Stimulated activated naive CD8-positive, alpha-beta T cell treated with anti-CD3 and anti-CD28 coated beads, Interleukin-15, amount 100 ng/mL, for 72 hours (primary cell): Measurements from ENCODE around the gene MYT1.

Source experiments
- ATAC-seq: fragments of 150-1000 bp; cut with Tn5 transposase; 2 replicates; pipeline ENCODE4 v1.10.0; 2021; ENCODE audit warnings: mild to moderate bottlenecking, moderate library complexity
- DNase-seq, 2 donors: peaks; one replicate each; pipeline ENCODE4 v3.0.0; 2021 to 2022
- H3K27ac Mint-ChIP-seq, 2 donors: one replicate each; pipeline ENCODE4 v1.8.0; 2022; ENCODE audit warnings: mild to moderate bottlenecking in 2 of 2, mixed read lengths in 2 of 2, moderate library complexity in 2 of 2
- H3K27me3 Mint-ChIP-seq: one replicate; pipeline ENCODE4 v1.8.0; 2022; ENCODE audit warnings: mixed read lengths
- H3K4me1 Mint-ChIP-seq: one replicate; pipeline ENCODE4 v1.8.0; 2022; ENCODE audit warnings: mild to moderate bottlenecking, mixed read lengths
- H3K4me3 Mint-ChIP-seq, 2 donors: one replicate each; pipeline ENCODE4 v1.8.0; 2022; ENCODE audit warnings: mild to moderate bottlenecking in 2 of 2, mixed read lengths in 2 of 2, moderate library complexity in 1 of 2
- H3K9me3 Mint-ChIP-seq, 2 donors: one replicate each; pipeline ENCODE4 v1.8.0; 2022; ENCODE audit warnings: mixed read lengths in 2 of 2

Gene MYT1

DNA sequence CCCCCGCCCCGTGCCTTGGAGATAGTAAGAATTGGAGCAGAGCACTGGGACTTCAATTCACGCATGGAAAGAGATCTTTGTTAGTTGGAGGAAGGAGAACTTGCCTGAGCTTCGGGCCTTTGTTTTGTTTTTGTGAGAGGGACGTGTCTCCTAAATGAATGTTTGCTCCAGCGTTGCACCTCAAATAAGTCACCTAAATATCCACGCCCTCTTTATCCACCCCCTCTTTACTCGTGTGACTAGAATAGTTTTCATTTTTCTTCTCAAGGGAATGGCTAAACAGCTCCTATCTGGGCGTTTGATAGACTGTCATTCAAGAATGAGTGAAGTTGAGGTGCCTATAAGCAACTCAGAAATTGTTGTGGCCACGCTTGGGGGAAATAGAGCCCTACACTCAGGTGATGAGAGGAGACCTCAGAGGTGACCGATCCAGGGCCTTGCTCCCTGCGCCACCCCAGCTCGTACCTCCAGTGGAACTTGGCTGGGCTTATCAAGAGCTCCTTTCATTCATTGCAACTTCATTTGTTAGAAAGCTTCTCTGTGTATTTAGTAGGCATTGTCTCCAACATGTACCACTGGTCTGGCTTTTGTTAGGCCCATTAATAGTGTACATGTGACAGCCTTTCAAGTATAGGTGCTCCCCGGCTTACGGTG is 92.2 kb downstream of the MYT1 start:
- no peak for ATAC-seq
- H3K27ac Mint-ChIP-seq, result peak overlapping the region; percentile 96 to 98
- H3K4me1 Mint-ChIP-seq, result peaks cover 64% of the 10 kb centered on the region
- H3K4me3 Mint-ChIP-seq, result peak overlapping the region; percentile 93 to 98
- no peak for DNase-seq
- peaks cover 16% of the 10 kb centered on the region for H3K27me3 Mint-ChIP-seq
- no peaks in the 10 kb centered on the region for H3K9me3 Mint-ChIP-seq

GRCh38 chr20:64257107-64257757 is 93.0 kb downstream of the MYT1 start:
- Mint-ChIP-seq H3K27me3 (peaks cover 12% of the 10 kb centered on the region), H3K4me3 (peak overlapping the region; percentile 93 to 98), H3K4me1 (peaks cover 68% of the 10 kb centered on the region), H3K27ac (no peak overlapping the region), H3K9me3 (no peaks in the 10 kb centered on the region)
- no peak for ATAC-seq
- DNase-seq, result no peak

DNA sequence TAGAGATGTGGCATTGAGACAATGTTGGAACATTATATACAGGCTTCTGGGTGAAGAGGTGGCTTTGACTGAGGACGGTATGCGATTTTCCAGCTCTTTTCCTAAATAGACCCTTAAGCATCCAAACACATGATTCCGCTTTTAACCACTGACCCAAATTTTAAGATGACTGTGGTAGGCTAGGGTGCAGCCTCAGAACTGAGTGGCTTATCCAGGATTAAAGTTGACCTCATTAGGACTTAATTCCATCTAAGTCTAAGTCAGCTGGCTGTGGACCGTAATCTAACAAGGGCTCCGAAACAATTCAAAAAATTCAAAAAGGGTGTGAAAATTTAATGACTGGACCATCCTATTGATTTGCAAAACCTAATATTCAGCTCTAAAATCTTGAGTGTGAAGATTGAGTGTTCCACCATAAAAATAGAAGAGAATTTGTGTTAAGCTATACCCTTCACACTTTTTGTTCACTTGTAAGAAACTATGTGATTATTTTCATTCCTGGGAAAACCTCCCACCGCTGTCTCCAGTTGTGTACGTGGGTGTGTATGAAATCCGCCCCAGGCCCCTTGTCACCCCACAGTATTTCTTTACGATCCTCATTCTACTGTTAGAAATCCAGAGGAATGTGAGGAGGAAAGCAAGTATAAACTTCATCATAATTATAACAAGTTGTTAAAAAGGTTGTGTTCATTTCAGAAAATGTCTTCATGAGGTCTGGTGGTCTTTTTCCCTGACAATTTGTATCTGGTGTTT is 94.0 kb downstream of the MYT1 start:
- Mint-ChIP-seq H3K4me3 (peak overlapping the region; percentile 16 to 46), H3K27ac (peak overlapping the region in 1 of 2 donors; percentile 48), H3K9me3 (no peaks in the 10 kb centered on the region), H3K27me3 (peaks cover 1% of the 10 kb centered on the region), H3K4me1 (peaks cover 78% of the 10 kb centered on the region)
- DNase-seq (no peak), ATAC-seq (no peak)

DNA sequence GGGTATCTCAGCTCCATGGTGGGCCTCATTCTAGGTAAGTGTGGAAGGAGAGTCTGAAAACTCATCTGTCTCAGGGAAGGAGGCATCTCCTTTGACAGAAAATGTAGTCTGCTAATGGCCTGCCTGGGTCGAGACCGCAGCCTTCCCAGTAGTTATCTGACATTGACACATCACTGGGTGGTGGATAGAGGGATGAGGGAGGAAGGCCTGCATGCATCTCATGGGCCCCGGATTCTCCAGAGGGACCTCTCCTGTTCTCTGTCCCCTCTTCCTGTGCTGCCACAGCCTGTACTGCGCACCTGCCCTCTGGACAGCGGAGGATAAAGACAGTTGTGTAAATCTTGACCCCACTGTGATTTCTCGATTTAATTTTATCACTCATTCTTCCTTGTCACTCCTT is 96.0 kb downstream of the MYT1 start:
- peak overlapping the region in 1 of 2 donors; percentile 62 for H3K27ac Mint-ChIP-seq
- H3K4me1 Mint-ChIP-seq, result peaks cover 75% of the 10 kb centered on the region
- H3K9me3 Mint-ChIP-seq, result no peaks in the 10 kb centered on the region
- H3K27me3 Mint-ChIP-seq, result no peaks in the 10 kb centered on the region
- no peak for DNase-seq
- no peak for ATAC-seq
- H3K4me3 Mint-ChIP-seq, result no peak overlapping the region

- ATAC-seq (no peak), DNase-seq (no peak)
- Mint-ChIP-seq H3K27ac (no peak overlapping the region), H3K9me3 (no peaks in the 10 kb centered on the region), H3K27me3 (no peaks in the 10 kb centered on the region), H3K4me1 (peaks cover 73% of the 10 kb centered on the region), H3K4me3 (peak overlapping the region; percentile 0 to 41)
Observed at GRCh38 chr20:64261138-64261537, 96.9 kb downstream of the MYT1 start.

GRCh38 chr20:64264091-64264490 is 99.8 kb downstream of the MYT1 start:
- Mint-ChIP-seq H3K9me3 (no peaks in the 10 kb centered on the region), H3K27me3 (no peaks in the 10 kb centered on the region), H3K4me1 (peaks cover 44% of the 10 kb centered on the region), H3K4me3 (no peak overlapping the region), H3K27ac (no peak overlapping the region)
- no peak for ATAC-seq
- DNase-seq, result no peak

GRCh38 chr20:64265201-64265600 is 100.9 kb downstream of the MYT1 start:
- ATAC-seq (no peak), DNase-seq (no peak)
- no peak overlapping the region for H3K27ac Mint-ChIP-seq
- no peaks in the 10 kb centered on the region for H3K27me3 Mint-ChIP-seq
- H3K4me1 Mint-ChIP-seq, result peaks cover 37% of the 10 kb centered on the region
- H3K4me3 Mint-ChIP-seq, result no peak overlapping the region
- H3K9me3 Mint-ChIP-seq, result no peaks in the 10 kb centered on the region

DNA sequence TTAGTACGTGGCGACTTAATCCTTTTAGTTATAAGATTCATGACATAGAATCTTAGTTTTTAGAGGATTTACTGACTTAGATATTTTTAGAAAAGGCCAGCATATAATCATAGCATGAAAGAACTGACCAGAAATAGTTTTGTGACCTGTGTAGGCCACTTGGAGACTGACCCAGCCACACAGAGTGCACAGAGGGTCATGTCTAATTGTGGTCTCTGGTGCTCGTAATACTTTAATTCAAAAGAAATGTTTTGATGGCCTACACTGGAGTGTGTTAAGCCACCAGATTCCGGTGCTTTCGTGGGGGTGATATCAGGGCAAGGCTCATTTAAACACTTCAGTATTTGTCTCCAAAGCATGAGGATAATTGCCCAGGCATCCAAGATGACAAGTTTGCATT is 102.7 kb downstream of the MYT1 start:
- Mint-ChIP-seq H3K4me1 (peaks cover 22% of the 10 kb centered on the region), H3K27ac (no peak overlapping the region), H3K27me3 (no peaks in the 10 kb centered on the region), H3K9me3 (no peaks in the 10 kb centered on the region), H3K4me3 (no peak overlapping the region)
- DNase-seq (no peak), ATAC-seq (no peak)

GRCh38 chr20:64268174-64268573 is 103.9 kb downstream of the MYT1 start:
- peaks cover 12% of the 10 kb centered on the region for H3K4me1 Mint-ChIP-seq
- H3K27ac Mint-ChIP-seq, result no peak overlapping the region
- DNase-seq, result no peak
- H3K27me3 Mint-ChIP-seq, result no peaks in the 10 kb centered on the region
- no peak for ATAC-seq
- H3K4me3 Mint-ChIP-seq, result no peak overlapping the region
- H3K9me3 Mint-ChIP-seq, result no peaks in the 10 kb centered on the region

DNA sequence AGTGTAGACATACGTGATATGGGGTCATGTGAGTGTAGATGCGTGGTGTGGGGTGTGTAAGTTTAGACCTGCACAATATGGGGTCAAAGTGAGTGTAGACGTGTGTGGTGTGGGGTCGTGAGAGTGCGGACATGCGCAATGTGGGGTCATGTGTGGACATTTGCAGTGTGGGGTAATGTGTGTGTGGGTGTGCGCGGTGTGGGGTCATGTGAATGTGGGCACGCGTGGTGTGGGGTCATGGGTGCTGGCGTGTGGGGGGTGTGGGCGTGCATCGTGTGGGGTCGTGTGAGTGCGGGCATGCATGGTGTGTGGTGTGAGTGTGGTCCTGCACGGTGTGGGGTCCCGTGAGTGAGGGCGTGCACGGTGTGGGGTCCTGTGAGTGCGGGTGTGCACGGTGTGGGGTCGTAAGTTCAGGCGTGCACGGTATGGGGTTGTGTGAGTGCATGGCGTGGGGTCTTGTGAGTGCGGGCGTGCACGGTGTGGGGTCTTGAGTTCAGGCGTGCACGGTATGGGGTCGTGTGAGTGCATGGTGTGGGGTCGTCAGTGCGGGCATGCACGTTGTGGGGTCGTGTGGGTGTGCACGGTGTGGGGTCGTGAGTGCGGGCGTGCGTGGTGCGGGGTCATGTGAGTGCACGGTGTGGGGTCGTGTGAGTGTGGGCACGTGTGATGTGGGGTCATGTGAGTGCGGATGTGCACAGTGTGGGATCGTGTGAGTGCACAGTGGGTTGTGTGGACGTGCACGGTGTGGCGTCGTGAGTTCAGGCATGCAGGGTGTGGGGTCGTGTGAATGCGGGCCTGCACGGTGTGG is 105.6 kb downstream of the MYT1 start:
- DNase-seq, result no peak
- Mint-ChIP-seq H3K9me3 (no peaks in the 10 kb centered on the region), H3K4me3 (no peak overlapping the region), H3K27me3 (no peaks in the 10 kb centered on the region), H3K4me1 (peaks cover 5% of the 10 kb centered on the region), H3K27ac (no peak overlapping the region)
- peak; percentile 74 for ATAC-seq

- DNase-seq, result no peak
- H3K4me3 Mint-ChIP-seq, result no peak overlapping the region
- H3K27ac Mint-ChIP-seq, result no peak overlapping the region
- H3K9me3 Mint-ChIP-seq, result no peaks in the 10 kb centered on the region
- H3K27me3 Mint-ChIP-seq, result no peaks in the 10 kb centered on the region
- peaks cover 5% of the 10 kb centered on the region for H3K4me1 Mint-ChIP-seq
- ATAC-seq, result no peak
Observed at GRCh38 chr20:64271636-64272035, 107.4 kb downstream of the MYT1 start.

GRCh38 chr20:64273109-64273508 is 108.9 kb downstream of the MYT1 start:
- Mint-ChIP-seq H3K27ac (no peak overlapping the region), H3K27me3 (no peaks in the 10 kb centered on the region), H3K4me1 (peaks cover 5% of the 10 kb centered on the region), H3K9me3 (no peaks in the 10 kb centered on the region), H3K4me3 (no peak overlapping the region)
- DNase-seq (no peak), ATAC-seq (no peak)

DNA sequence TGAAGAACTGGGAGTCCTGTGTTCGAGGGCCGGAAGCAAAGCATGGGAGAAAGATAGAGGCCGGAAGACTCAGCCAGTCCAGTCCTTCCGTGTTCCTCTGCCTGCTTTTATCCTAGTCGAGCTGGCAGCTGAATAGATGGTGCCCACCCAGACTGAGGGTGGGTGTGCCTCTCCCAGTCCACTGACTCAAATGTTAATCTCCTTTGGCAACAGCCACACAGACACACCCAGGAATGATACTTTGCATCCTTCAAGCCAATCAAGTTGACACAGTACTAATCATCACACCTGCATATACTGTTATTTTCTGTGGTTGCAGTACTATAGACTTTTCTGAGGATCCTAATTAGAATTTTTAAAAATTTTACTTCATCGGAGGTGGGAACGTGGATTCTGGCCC is 112.6 kb downstream of the MYT1 start:
- H3K4me3 Mint-ChIP-seq, result no peak overlapping the region
- ATAC-seq, result no peak
- no peak overlapping the region for H3K27ac Mint-ChIP-seq
- H3K9me3 Mint-ChIP-seq, result no peaks in the 10 kb centered on the region
- no peaks in the 10 kb centered on the region for H3K27me3 Mint-ChIP-seq
- peaks cover 26% of the 10 kb centered on the region for H3K4me1 Mint-ChIP-seq
- no peak for DNase-seq

- Mint-ChIP-seq H3K9me3 (no peaks in the 10 kb centered on the region), H3K4me1 (peaks cover 27% of the 10 kb centered on the region), H3K4me3 (no peak overlapping the region), H3K27ac (no peak overlapping the region), H3K27me3 (no peaks in the 10 kb centered on the region)
- DNase-seq, result no peak
- ATAC-seq, result no peak
Observed at GRCh38 chr20:64277571-64278316, 113.5 kb downstream of the MYT1 start.

DNA sequence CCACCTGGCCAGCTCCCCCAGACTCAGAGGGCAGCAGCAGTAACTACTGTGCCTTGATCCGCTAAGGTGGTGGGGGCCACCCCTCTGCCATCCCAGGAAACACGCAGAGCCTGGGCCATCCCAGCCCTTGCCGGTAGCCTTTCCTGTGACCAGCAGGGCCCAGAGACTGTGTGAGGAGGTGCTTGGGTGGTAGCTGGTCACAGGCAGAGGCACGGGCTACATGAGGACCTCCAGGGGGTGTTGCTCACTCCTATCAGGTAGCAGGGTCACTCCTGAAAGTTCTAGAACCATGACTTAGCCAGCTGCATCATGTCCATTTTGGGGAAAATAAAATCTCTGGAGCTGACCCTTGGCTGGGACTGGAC is 114.0 kb downstream of the MYT1 start:
- DNase-seq, result no peak
- Mint-ChIP-seq H3K4me3 (no peak overlapping the region), H3K9me3 (no peaks in the 10 kb centered on the region), H3K4me1 (peaks cover 27% of the 10 kb centered on the region), H3K27me3 (no peaks in the 10 kb centered on the region), H3K27ac (no peak overlapping the region)
- no peak for ATAC-seq
